IPS-11a (cell line): Measurements from ENCODE around the gene HCRTR2.

Experiments used
- H3K4me3 ChIP-seq: one replicate; pipeline ENCODE4 v1.5.1; 2013; ENCODE audit warnings: low read depth, low read length, control low read depth

Gene HCRTR2

DNA sequence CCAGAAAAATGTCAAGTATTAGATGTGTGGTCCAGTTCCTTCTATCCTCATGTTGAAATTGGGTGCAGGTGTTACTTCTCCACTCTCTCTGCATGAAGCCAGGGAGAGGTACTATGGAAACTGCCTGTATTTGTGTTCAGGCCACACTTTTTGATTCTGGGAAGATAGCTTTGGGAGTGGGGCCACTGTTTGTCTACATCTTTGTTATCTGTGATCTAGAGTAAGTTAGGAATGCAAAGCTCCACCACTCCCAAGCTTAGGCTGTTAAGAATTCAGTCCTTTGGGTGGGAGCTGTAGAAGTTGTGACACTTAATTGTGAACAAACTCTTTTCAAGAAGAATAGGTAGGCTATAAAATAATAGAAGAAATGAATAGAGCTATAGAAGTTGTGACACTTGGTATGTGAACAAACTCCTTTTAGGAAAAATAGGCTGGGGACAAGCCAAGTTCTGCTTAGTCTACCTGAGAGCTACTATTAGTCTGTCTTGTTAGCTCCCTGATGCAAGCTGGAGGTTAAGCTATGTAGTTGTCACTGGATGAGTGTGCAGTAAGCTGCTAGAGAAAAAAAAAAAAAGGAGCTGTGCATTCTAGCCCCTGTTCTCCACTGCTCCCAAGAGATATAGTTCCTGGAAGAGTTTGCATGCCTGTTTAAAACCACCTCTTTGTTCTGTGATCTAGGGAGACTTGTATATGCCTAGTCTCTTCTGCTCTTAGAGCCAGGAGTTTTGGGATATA lies 145.8 kb downstream of the HCRTR2 start:
- no peak overlapping the region for H3K4me3 ChIP-seq

DNA sequence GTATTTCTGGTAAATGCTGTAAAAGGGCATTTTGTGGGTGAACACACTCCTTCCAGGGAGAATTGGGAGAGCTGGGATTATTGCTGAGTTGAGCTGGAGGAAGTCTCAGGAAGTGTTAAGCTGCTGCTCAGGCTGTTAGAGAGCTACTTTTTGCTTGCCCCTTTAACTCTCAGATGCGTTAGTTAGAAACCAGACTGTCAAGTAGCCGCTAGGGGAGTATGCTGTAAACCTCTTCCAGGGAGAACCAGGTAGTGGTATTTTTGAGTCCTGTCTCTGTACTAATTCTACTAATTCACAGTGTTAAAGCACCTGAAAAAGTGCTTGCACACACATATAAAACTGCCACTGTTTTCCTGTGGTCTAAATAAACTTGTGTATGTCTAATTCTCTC lies 146.4 kb downstream of the HCRTR2 start:
- H3K4me3 ChIP-seq = no peak overlapping the region

DNA sequence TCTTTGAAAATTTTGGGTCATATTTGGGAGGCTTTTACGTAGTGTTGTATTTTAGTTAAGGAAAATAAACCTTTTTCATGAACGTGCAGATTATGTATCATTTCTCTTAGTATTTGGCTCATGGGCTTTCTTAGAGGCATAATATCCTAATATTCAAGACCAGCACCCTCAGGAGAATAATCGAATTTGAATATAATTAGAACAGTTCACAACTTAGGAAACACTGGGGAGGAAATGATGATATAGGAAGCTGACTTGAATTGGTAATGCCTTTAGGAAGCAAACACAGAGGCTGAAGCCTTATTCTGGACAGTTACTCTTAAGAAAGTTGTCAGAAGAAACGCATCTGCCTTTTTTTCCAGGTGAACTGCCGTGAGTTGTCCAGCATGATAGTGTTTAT lies 152.9 kb downstream of the HCRTR2 start, which contains the start of gene GFRAL:
Gene GFRAL, plus strand, starts transcription at position 301 of the 400 bp plus-strand sequence. Its CDS starts 86 bp downstream, at position 387.
- no peak within 1 kb of the TSS for H3K4me3 ChIP-seq
